Measurements from ENCODE around the gene FLOT1. TPM values are rescaled to one million over a fixed set of nuclear protein-coding genes. Genes with fewer than 3 reads are reported as not detected.

The FLOT1 gene
- total and polyA plus RNA-seq, 7 donors: 141 to 206 (median 174) TPM

DNA sequence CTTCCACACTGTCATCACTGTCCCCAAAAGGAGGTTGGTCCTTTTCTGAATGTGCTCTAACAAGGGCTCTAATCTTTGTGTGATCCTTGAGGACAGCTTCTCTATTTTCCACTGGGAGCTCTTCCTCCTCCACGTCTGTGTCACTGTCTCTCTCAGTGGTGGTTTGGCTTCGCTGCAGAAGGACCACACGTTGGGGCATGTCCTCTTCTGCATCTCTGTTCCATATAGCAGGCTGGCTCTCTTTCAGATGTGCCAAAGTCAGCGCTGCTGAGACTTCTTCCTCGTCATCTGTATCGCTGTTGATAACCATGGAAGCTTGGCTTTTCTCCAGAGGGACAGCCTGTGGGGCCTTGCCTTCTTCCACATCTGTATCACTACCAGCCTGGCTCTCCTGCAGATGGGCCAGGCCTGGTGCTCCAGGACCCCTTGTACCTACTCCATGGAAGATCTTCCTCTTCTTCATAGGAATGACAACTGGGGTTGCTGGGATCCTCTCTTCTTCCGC is 30.0 kb downstream of the FLOT1 start:
- Histone ChIP-seq H3K27ac (no peak overlapping the region), H3K4me3 (no peak overlapping the region), H3K4me1 (peaks cover 0 to 9% (median 3%) of the 10 kb centered on the region in 4 donors), H3K27me3 (no peaks in the 10 kb centered on the region), H3K36me3 (peaks cover 25 to 79% (median 28%) of the 10 kb centered on the region in 4 donors), H3K9me3 (no peaks in the 10 kb centered on the region)
- TF ChIP-seq POLR2A (IDR thresholded peaks at IDR 0.05) (no peak), POLR2AphosphoS5 (IDR thresholded peaks at IDR 0.05) (no peak), EP300 (IDR thresholded peaks at IDR 0.05) (no peak)
- TF ChIP-seq, protein P1, sequence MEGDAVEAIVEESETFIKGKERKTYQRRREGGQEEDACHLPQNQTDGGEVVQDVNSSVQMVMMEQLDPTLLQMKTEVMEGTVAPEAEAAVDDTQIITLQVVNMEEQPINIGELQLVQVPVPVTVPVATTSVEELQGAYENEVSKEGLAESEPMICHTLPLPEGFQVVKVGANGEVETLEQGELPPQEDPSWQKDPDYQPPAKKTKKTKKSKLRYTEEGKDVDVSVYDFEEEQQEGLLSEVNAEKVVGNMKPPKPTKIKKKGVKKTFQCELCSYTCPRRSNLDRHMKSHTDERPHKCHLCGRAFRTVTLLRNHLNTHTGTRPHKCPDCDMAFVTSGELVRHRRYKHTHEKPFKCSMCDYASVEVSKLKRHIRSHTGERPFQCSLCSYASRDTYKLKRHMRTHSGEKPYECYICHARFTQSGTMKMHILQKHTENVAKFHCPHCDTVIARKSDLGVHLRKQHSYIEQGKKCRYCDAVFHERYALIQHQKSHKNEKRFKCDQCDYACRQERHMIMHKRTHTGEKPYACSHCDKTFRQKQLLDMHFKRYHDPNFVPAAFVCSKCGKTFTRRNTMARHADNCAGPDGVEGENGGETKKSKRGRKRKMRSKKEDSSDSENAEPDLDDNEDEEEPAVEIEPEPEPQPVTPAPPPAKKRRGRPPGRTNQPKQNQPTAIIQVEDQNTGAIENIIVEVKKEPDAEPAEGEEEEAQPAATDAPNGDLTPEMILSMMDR (IDR thresholded peaks at IDR 0.05): no peak
- no peak for DNase-seq
- WGBS, 2 donors: 84 to 91% methylated on average over 7 of the region's 7 CpGs
- intact Hi-C loops (cut with DNase I): no loop called here

DNA sequence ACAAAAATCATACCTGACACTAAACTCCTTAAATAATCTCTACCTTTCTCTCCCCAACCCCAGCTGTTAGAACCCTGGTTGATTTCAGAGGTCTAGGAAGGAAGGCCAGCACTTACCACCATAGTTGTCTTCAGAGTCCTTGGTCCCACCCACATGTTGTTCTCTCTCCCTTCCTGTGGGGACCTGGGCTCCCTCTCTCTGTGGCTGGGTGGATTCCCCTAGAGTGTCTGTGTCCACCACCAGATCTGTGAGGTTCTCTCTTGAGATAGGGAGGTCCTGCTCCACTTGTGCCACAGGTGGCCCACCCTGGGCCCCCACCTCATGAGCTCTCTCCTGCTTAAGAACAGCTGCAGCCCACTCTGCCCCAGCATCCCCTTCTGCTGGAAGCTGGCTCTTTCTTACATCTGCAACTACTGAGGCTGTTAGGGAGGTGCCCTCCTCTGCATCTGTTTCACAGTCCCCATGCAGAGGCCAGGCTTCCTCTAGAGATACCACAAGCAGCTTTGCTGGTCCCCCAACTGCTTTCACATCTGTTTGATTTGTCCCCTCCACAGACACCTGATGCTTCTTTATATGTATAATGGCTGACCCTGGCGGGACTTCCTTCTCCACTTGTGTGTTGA is 30.6 kb downstream of the FLOT1 start:
- H3K4me1 ChIP-seq: peaks cover 0 to 9% (median 3%) of the 10 kb centered on the region in 4 donors
- no peak overlapping the region for H3K4me3 ChIP-seq
- intact Hi-C loops (cut with DNase I): no loop called here
- DNase-seq: no peak
- H3K27me3 ChIP-seq: no peaks in the 10 kb centered on the region
- H3K36me3 ChIP-seq: peaks cover 25 to 85% (median 29%) of the 10 kb centered on the region in 4 donors
- 76 to 89% methylated on average over 1 of the region's 1 CpG for WGBS, 2 donors
- no peak overlapping the region for H3K27ac ChIP-seq
- H3K9me3 ChIP-seq: no peaks in the 10 kb centered on the region
- TF ChIP-seq POLR2AphosphoS5 (IDR thresholded peaks at IDR 0.05) (no peak), EP300 (IDR thresholded peaks at IDR 0.05) (no peak), POLR2A (IDR thresholded peaks at IDR 0.05) (no peak)
- TF ChIP-seq, protein P1 (IDR thresholded peaks at IDR 0.05): no peak

DNA sequence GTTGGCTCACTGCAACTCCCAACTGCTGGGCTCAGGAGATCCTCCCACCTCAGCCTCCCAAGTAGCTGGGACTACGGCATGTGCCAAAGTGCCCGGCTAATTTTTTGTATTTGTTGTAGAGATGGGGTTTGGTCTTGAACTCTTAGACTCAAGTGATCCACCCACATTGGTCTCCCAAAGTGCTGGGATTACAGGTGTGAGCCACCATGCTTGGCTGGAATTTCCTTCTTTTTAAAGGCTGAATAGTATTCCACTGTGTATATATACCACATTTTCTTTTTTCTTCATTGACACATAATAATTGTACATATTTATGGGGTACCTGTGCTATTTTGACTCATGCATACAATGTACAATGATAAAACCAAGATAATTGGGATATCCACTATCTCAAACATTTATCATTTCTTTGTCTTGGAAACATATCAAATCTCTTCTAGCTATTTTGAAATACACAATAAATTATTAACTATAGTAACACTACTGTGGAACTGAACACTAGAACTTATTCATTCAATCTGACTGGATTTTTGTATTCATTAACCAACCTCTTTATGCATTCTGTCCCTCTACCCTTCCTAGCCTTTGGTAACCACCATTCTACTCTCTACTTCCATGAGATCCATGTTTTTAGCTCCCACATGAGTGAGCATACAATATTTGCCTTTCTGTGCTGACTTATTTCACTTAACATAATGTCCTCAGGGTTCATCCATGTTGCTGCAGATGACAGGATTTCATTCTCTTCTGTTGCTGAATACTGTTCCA is 33.2 kb downstream of the FLOT1 start:
- Histone ChIP-seq H3K9me3 (no peaks in the 10 kb centered on the region), H3K4me3 (no peak overlapping the region), H3K36me3 (peaks cover 25 to 93% (median 34%) of the 10 kb centered on the region in 4 donors), H3K4me1 (no peaks in the 10 kb centered on the region), H3K27me3 (no peaks in the 10 kb centered on the region), H3K27ac (no peak overlapping the region)
- DNase-seq: no peak
- TF ChIP-seq EP300 (IDR thresholded peaks at IDR 0.05) (no peak), POLR2A (IDR thresholded peaks at IDR 0.05) (no peak), POLR2AphosphoS5 (IDR thresholded peaks at IDR 0.05) (no peak)
- TF ChIP-seq, protein P1 (IDR thresholded peaks at IDR 0.05): no peak
- intact Hi-C loops (cut with DNase I): no loop called here
- 96 to 97% methylated on average over 2 of the region's 2 CpGs for WGBS, 2 donors

DNA sequence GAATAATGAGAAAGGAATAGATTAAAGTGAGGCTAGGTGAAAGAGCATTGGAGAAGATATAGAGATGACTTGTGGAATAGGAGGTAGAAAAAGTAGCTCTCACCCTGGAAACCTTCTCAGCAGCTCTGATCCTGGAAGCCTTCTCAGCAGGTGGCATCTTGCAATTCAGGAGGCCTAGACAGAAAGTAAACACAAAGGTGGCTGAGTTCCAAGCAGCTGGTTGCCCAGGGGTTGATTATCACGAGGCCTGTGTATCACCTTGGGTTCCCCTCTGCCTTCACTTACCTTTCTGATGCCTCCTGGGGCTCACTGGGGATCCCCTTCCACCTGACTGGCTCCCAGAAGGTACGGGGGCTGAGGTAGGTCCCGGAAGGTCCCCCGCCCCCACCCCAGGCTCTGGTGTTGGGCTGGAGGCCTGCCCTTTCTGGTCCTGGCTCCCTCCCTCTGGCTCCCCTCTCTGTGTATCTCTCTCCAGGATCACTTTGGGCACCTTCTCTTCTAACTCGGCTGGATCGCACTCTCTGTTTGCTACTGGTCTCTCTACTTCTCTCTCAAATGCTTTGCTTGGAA is 35.1 kb downstream of the FLOT1 start:
- DNase-seq: no peak
- Histone ChIP-seq H3K4me1 (no peaks in the 10 kb centered on the region), H3K27ac (no peak overlapping the region), H3K36me3 (peaks cover 15 to 88% (median 24%) of the 10 kb centered on the region in 4 donors), H3K4me3 (no peak overlapping the region), H3K9me3 (no peaks in the 10 kb centered on the region), H3K27me3 (no peaks in the 10 kb centered on the region)
- 51 to 77% methylated on average over 6 of the region's 6 CpGs for WGBS, 2 donors
- TF ChIP-seq POLR2AphosphoS5 (IDR thresholded peaks at IDR 0.05) (no peak), POLR2A (IDR thresholded peaks at IDR 0.05) (no peak), EP300 (IDR thresholded peaks at IDR 0.05) (no peak)
- TF ChIP-seq, protein P1 (IDR thresholded peaks at IDR 0.05): no peak
- intact Hi-C loops (cut with DNase I): no loop called here
